Loucy (cell line): ENCODE measurements around the gene HHIP.

Experiments
- H2AFZ ChIP-seq: fragments of 200-600 bp; sonication (generic); 2 replicates; pipeline ENCODE4 v1.6.0; 2016; ENCODE audit warnings: antibody characterized with exemption, mild to moderate bottlenecking, low read length, moderate library complexity
- H3F3A ChIP-seq: fragments of 200-600 bp; 2 replicates; pipeline ENCODE4 v1.6.0; 2016; ENCODE audit warnings: antibody characterized with exemption, low read depth, mild to moderate bottlenecking
- H3K27me3 ChIP-seq: fragments of 200-600 bp; sonication (generic); 2 replicates; pipeline ENCODE4 v1.6.1; 2014; ENCODE audit warnings: low read length, mild to moderate bottlenecking; ENCODE audit not compliant: insufficient read depth, poor library complexity, severe bottlenecking
- H3K36me3 ChIP-seq: fragments of 200-600 bp; sonication (generic); 2 replicates; pipeline ENCODE4 v1.6.1; 2016; ENCODE audit warnings: low read length; ENCODE audit not compliant: insufficient read depth
- H3K4me1 ChIP-seq: fragments of 200-600 bp; sonication (generic); 2 replicates; pipeline ENCODE4 v1.5.1; 2014; ENCODE audit warnings: low read length, mild to moderate bottlenecking; ENCODE audit not compliant: insufficient read depth, poor library complexity, severe bottlenecking
- H3K4me2 ChIP-seq: fragments of 200-600 bp; sonication (generic); 2 replicates; pipeline ENCODE4 v1.6.0; 2014; ENCODE audit warnings: antibody characterized with exemption, low read length, low read depth, mild to moderate bottlenecking; ENCODE audit not compliant: poor library complexity, severe bottlenecking
- H3K4me3 ChIP-seq: fragments of 200-600 bp; sonication (generic); 2 replicates; pipeline ENCODE4 v1.5.1; 2014; ENCODE audit warnings: low read length, mild to moderate bottlenecking, mixed read lengths; ENCODE audit not compliant: poor library complexity, severe bottlenecking
- H3K79me2 ChIP-seq: fragments of 200-600 bp; sonication (generic); 2 replicates; pipeline ENCODE4 v1.6.1; 2014; ENCODE audit warnings: low read length; ENCODE audit not compliant: insufficient read depth
- H3K9ac ChIP-seq: fragments of 200-600 bp; sonication (generic); 2 replicates; pipeline ENCODE4 v1.6.0; 2014; ENCODE audit warnings: mild to moderate bottlenecking, low read depth, low read length, moderate library complexity; ENCODE audit not compliant: poor library complexity, severe bottlenecking
- H3K9me2 ChIP-seq: fragments of 200-600 bp; sonication (generic); replicated peaks from 2 replicates; pipeline ENCODE4 v1.6.1; 2016; ENCODE audit warnings: low read depth, low read length, mixed read lengths
- H3K9me3 ChIP-seq: fragments of 200-600 bp; sonication (generic); 2 replicates; pipeline ENCODE4 v1.6.1; 2014; ENCODE audit warnings: mild to moderate bottlenecking, antibody characterized with exemption, low read length, low read depth; ENCODE audit not compliant: insufficient read depth
- H4K20me1 ChIP-seq: fragments of 200-600 bp; sonication (generic); 2 replicates; pipeline ENCODE4 v1.6.0; 2014; ENCODE audit warnings: antibody characterized with exemption, low read length, mild to moderate bottlenecking; ENCODE audit not compliant: insufficient read depth, poor library complexity, severe bottlenecking
- EZH2phosphoT487 ChIP-seq: fragments of 200-600 bp; IDR thresholded peaks from 2 replicates; pipeline ENCODE4 v1.6.1; 2018; ENCODE audit warnings: antibody characterized with exemption, mild to moderate bottlenecking, moderate library complexity, borderline replicate concordance
- TF ChIP-seq, protein P1 (sequence below): fragments of 200-600 bp; sonication (generic); conservative IDR thresholded peaks from 2 replicates; pipeline ENCODE4 v1.5.1; 2014; ENCODE audit warnings: mild to moderate bottlenecking, antibody characterized with exemption, low read length

Gene HHIP

DNA sequence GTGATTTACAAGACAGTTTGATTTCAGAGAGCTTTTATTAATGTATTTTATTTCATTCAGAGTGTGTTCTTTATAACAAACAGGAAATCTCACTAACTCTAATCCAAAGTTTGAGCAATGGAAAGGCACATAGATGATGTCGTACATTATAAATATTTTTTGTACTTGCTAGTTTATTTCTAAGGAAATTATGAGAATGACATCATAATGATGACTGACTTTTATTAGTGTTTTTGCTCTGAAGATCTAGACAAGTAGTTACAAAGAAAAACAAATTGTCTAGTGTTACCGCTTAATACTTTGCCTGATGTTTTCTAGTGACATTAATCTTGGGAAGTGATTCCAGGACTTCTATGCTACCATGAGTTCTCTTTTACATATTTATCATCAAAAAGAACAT is 43.2 kb downstream of the HHIP start:
- H3K9ac ChIP-seq, result no peak overlapping the region
- H3K79me2 ChIP-seq, result peaks cover 25% of the 10 kb centered on the region; the same call in 1 of the 2 replicates
- peaks cover 20% of the 10 kb centered on the region; the same call in 1 of the 2 replicates for H3K36me3 ChIP-seq
- H2AFZ ChIP-seq, result no peak overlapping the region
- no peak overlapping the region for H3K4me3 ChIP-seq
- no peaks in the 10 kb centered on the region for H3K9me3 ChIP-seq
- H3K27me3 ChIP-seq, result no peaks in the 10 kb centered on the region
- no peaks in the 10 kb centered on the region for H3F3A ChIP-seq
- no peak for TF ChIP-seq EZH2phosphoT487
- TF ChIP-seq, protein P1, sequence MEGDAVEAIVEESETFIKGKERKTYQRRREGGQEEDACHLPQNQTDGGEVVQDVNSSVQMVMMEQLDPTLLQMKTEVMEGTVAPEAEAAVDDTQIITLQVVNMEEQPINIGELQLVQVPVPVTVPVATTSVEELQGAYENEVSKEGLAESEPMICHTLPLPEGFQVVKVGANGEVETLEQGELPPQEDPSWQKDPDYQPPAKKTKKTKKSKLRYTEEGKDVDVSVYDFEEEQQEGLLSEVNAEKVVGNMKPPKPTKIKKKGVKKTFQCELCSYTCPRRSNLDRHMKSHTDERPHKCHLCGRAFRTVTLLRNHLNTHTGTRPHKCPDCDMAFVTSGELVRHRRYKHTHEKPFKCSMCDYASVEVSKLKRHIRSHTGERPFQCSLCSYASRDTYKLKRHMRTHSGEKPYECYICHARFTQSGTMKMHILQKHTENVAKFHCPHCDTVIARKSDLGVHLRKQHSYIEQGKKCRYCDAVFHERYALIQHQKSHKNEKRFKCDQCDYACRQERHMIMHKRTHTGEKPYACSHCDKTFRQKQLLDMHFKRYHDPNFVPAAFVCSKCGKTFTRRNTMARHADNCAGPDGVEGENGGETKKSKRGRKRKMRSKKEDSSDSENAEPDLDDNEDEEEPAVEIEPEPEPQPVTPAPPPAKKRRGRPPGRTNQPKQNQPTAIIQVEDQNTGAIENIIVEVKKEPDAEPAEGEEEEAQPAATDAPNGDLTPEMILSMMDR, result no peak
- H3K4me2 ChIP-seq, result no peak overlapping the region
- H4K20me1 ChIP-seq, result peaks cover 3% of the 10 kb centered on the region
- peaks cover 12% of the 10 kb centered on the region for H3K4me1 ChIP-seq
- no peaks in the 10 kb centered on the region for H3K9me2 ChIP-seq

DNA sequence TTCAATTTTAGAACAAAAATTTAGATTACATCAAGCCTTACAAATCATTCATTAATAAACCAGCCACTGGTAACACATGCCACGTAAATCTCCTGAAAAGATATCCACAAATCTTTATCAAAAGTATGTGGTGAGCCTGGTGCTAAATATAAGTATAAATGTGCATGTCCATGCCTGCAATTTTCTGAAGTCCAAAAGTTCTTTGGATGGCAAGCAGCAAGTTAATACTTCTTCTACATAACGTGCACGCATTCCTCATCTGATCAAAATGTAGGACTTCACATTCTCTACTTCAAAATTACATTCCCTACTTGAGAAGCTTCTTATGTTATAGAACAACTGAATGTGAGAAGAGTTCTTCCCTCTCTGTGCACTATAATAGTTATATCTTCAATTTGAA is 49.8 kb downstream of the HHIP start:
- H3K9me3 ChIP-seq, result no peaks in the 10 kb centered on the region
- H3K79me2 ChIP-seq, result no peaks in the 10 kb centered on the region
- H3K4me1 ChIP-seq, result peaks cover 9% of the 10 kb centered on the region
- no peak for TF ChIP-seq EZH2phosphoT487
- TF ChIP-seq, protein P1, result no peak
- no peak overlapping the region for H3K4me2 ChIP-seq
- no peaks in the 10 kb centered on the region for H3K27me3 ChIP-seq
- H3K9me2 ChIP-seq, result no peaks in the 10 kb centered on the region
- peaks cover 3% of the 10 kb centered on the region for H4K20me1 ChIP-seq
- H3K4me3 ChIP-seq, result no peak overlapping the region
- peaks cover 6% of the 10 kb centered on the region; the same call in 1 of the 2 replicates for H3K36me3 ChIP-seq
- H3F3A ChIP-seq, result no peaks in the 10 kb centered on the region
- H3K9ac ChIP-seq, result no peak overlapping the region
- no peak overlapping the region for H2AFZ ChIP-seq

DNA sequence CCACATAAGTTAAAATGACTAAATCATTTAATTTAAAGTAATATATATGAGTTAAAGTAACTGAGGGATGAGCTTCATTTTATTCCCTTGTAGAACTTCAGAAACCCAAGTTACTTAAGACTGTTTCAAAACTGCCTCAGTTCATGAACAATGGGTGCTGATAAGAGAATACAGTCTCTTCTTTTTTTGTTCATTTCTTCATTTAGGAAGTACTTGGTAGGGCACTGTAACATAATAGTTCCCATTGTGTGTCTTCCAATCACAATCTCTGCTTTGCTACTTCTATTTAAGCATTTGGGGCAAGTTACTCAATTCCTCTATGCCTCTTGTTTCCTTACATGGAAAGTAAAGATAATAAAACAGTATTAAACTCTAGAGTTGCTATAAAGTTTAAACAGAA is 50.4 kb downstream of the HHIP start:
- Histone ChIP-seq H3K4me2 (no peak overlapping the region), H2AFZ (no peak overlapping the region), H3K9ac (no peak overlapping the region), H4K20me1 (peaks cover 3% of the 10 kb centered on the region), H3K9me2 (no peaks in the 10 kb centered on the region), H3K4me1 (peaks cover 10% of the 10 kb centered on the region), H3K27me3 (no peaks in the 10 kb centered on the region), H3F3A (no peaks in the 10 kb centered on the region), H3K9me3 (no peaks in the 10 kb centered on the region), H3K4me3 (no peak overlapping the region), H3K36me3 (peaks cover 6% of the 10 kb centered on the region; the same call in 1 of the 2 replicates), H3K79me2 (no peaks in the 10 kb centered on the region)
- TF ChIP-seq EZH2phosphoT487, result no peak
- TF ChIP-seq, protein P1, result no peak
